Vagina (tissue), 2 donors: ENCODE results near the gene ZNF385B.

Source experiments
- CTCF ChIP-seq, 3 experiments: fragments of 450-650 bp in 2 of 3; fragments of 200-600 bp in 1 of 3; sonication (generic) in 1 of 3; IDR thresholded peaks; one replicate each; pipeline ENCODE4 v1.5.1; 2017 to 2019; ENCODE audit warnings: antibody characterized with exemption in 3 of 3, mild to moderate bottlenecking in 2 of 3, moderate library complexity in 2 of 3
- POLR2AphosphoS5 ChIP-seq, 2 donors: sonication (generic); formaldehyde crosslinking; IDR thresholded peaks; one replicate each; pipeline ENCODE4 v1.9.0; 2017; ENCODE audit warnings: antibody characterized with exemption in 2 of 2, mild to moderate bottlenecking in 2 of 2, low read depth in 1 of 2; ENCODE audit not compliant: insufficient read depth in 1 of 2

GRCh38 chr2:179560257-179560735 lies 301.1 kb downstream of the ZNF385B start:
- TF ChIP-seq CTCF (IDR thresholded peaks at IDR 0.05) (no peak), POLR2AphosphoS5 (IDR thresholded peaks at IDR 0.05; ENCODE audit: insufficient read depth in 1 of 2, low read depth in 1 of 2) (no peak)
